Liver (tissue), 3 donors: ENCODE measurements around the gene CD8B.

Source experiments
- CTCF ChIP-seq: fragments of 150-350 bp; IDR thresholded peaks from 2 replicates; pipeline ENCODE4 v1.5.1; 2017; ENCODE audit warnings: improper control_type of control experiment, low read depth, low read length; ENCODE audit not compliant: missing input control
- FOXA1 ChIP-seq: IDR thresholded peaks from 2 replicates; pipeline ENCODE4 v1.6.1; 2016; ENCODE audit warnings: antibody characterized with exemption
- FOXA2 ChIP-seq: IDR thresholded peaks from 2 replicates; pipeline ENCODE4 v1.6.1; 2016; ENCODE audit warnings: antibody characterized with exemption
- GABPA ChIP-seq, 2 donors: IDR thresholded peaks in 1 of 2; conservative IDR thresholded peaks in 1 of 2; 2 replicates each; pipeline ENCODE4 v1.6.1; 2016; ENCODE audit warnings: antibody characterized with exemption in 2 of 2, mild to moderate bottlenecking in 1 of 2, moderate library complexity in 1 of 2
- HNF4A ChIP-seq, 2 donors: conservative IDR thresholded peaks; 2 replicates each; pipeline ENCODE4 v1.6.1; 2016; ENCODE audit warnings: antibody characterized with exemption in 2 of 2, mild to moderate bottlenecking in 2 of 2
- HNF4G ChIP-seq: IDR thresholded peaks from 2 replicates; pipeline ENCODE4 v1.6.1; 2016; ENCODE audit warnings: antibody characterized with exemption
- JUND ChIP-seq, 2 donors: IDR thresholded peaks; 2 replicates each; pipeline ENCODE4 v1.6.1; 2016; ENCODE audit warnings: antibody characterized with exemption in 2 of 2
- MAX ChIP-seq: IDR thresholded peaks from 2 replicates; pipeline ENCODE4 v1.6.1; 2016; ENCODE audit warnings: antibody characterized with exemption
- NR2F2 ChIP-seq: IDR thresholded peaks from 2 replicates; pipeline ENCODE4 v1.6.1; 2016; ENCODE audit warnings: antibody characterized with exemption
- RAD21 ChIP-seq, 2 donors: IDR thresholded peaks; 2 replicates each; pipeline ENCODE4 v1.6.1; 2016; ENCODE audit warnings: antibody characterized with exemption in 2 of 2, mild to moderate bottlenecking in 2 of 2
- REST ChIP-seq: IDR thresholded peaks from 2 replicates; pipeline ENCODE4 v1.6.1; 2016; ENCODE audit warnings: antibody characterized with exemption, mild to moderate bottlenecking
- RXRA ChIP-seq, 2 donors: IDR thresholded peaks; 2 replicates each; pipeline ENCODE4 v1.6.1; 2017 to 2018; ENCODE audit warnings: antibody characterized with exemption in 2 of 2, mild to moderate bottlenecking in 1 of 2
- TAF1 ChIP-seq: conservative IDR thresholded peaks from 2 replicates; pipeline ENCODE4 v1.6.1; 2016; ENCODE audit warnings: antibody characterized with exemption, mild to moderate bottlenecking
- YY1 ChIP-seq: IDR thresholded peaks from 2 replicates; pipeline ENCODE4 v1.6.1; 2016; ENCODE audit warnings: antibody characterized with exemption, mild to moderate bottlenecking
- donor health status: healthy.
- donor health status: healthy.

GRCh38 chr2:86831537-86831936, 30.1 kb downstream of the CD8B start:
- TF ChIP-seq NR2F2 (no peak), CTCF (no peak), FOXA2 (no peak), RAD21 (IDR thresholded peaks at IDR 0.05) (no peak), FOXA1 (no peak), GABPA (IDR thresholded peaks at IDR 0.05 in 1 of 2, conservative IDR thresholded peaks at IDR 0.05 in 1 of 2) (no peak), TAF1 (no peak), REST (no peak), RXRA (IDR thresholded peaks at IDR 0.05) (no peak), HNF4G (no peak), HNF4A (conservative IDR thresholded peaks at IDR 0.05) (no peak), JUND (IDR thresholded peaks at IDR 0.05) (no peak), YY1 (no peak), MAX (no peak)
